GM12878 (cell line): ENCODE results near the gene SLC45A2. TPM values are rescaled to one million over a fixed set of nuclear protein-coding genes. Genes with fewer than 3 reads are reported as not detected.

Experiments used
- ATAC-seq: fragments of 200-7000 bp; cut with Tn5 transposase; 3 replicates; pipeline ENCODE4 v1.9.1; 2020; ENCODE audit warnings: mild to moderate bottlenecking, moderate library complexity
- BruUV-seq: library from RNA; stranded (reverse); fragments of 400-500 nt; replicated peaks from 2 replicates; lab custom pipeline; 2021; lab: Mats Ljungman, UMichigan
- CTCF ChIA-PET: fragments of 300-600 bp; sonication (Branson Sonifier 250); formaldehyde crosslinking; extraction: SDS; loops from one replicate; lab custom pipeline; 2021; ENCODE audit warnings: inconsistent platforms; lab: Yijun Ruan, JAX
- POLR2A ChIA-PET: fragments of 350-600 bp; formaldehyde crosslinking; extraction: SDS; loops from one replicate; lab custom pipeline; 2021; ENCODE audit warnings: inconsistent platforms; lab: Charles Lee
- RAD21 ChIA-PET: fragments of 300-600 bp; sonication (Branson Sonifier 250); formaldehyde crosslinking; loops from one replicate; lab custom pipeline; 2023; ENCODE audit warnings: antibody characterized with exemption; ENCODE audit not compliant: unreplicated experiment; lab: Charles Lee
- SMC1A ChIA-PET: fragments of 300-600 bp; sonication (Branson Sonifier 250); formaldehyde crosslinking; loops from one replicate; lab custom pipeline; 2023; ENCODE audit not compliant: unreplicated experiment, uncharacterized antibody; lab: Charles Lee
- DNase-seq: peaks from one replicate; pipeline ENCODE4 v3.0.0-alpha.2; 2011; ENCODE audit warnings: low read depth, low spot score
- FAIRE-seq: peaks from 3 replicates; lab custom pipeline; 2011; peaks lifted over from hg19 to GRCh38; lab: Jason Lieb, UNC
- H2AFZ ChIP-seq: 2 replicates; pipeline ENCODE4 v1.6.0; 2011; ENCODE audit warnings: low read depth, low read length, control low read depth; ENCODE audit not compliant: control insufficient read depth
- H3K27ac ChIP-seq: 2 replicates; pipeline ENCODE4 v1.5.1; 2011; ENCODE audit warnings: control low read depth; ENCODE audit not compliant: control insufficient read depth, insufficient read depth
- H3K27me3 ChIP-seq, 2 experiments: replicated peaks in 1 of 2; 2 replicates each; pipeline versions ENCODE4 v1.6.0 to v1.6.1; 2011; ENCODE audit warnings: low read length in 1 of 2; ENCODE audit not compliant: control insufficient read depth in 2 of 2, insufficient read depth in 2 of 2
- H3K36me3 ChIP-seq, 2 experiments: 2 replicates each; pipeline ENCODE4 v1.5.1; 2011; ENCODE audit warnings: low read length in 1 of 2; ENCODE audit not compliant: control insufficient read depth in 2 of 2, insufficient read depth in 2 of 2
- H3K4me1 ChIP-seq: 2 replicates; pipeline ENCODE4 v1.6.1; 2011; ENCODE audit warnings: mild to moderate bottlenecking, low read length, moderate library complexity, mixed read lengths; ENCODE audit not compliant: control insufficient read depth, insufficient read depth
- H3K4me2 ChIP-seq: 2 replicates; pipeline ENCODE4 v1.6.0; 2011; ENCODE audit warnings: control low read depth; ENCODE audit not compliant: control insufficient read depth, insufficient read depth
- H3K4me3 ChIP-seq: fragments of 200-600 bp; sonication (generic); 2 replicates; pipeline ENCODE4 v1.5.1; 2016
- H3K79me2 ChIP-seq: 2 replicates; pipeline ENCODE4 v1.6.0; 2011; ENCODE audit warnings: low read length; ENCODE audit not compliant: control insufficient read depth, insufficient read depth
- H3K9ac ChIP-seq: 2 replicates; pipeline ENCODE4 v1.8.0; 2011; ENCODE audit warnings: low read length, control low read depth, mixed read lengths; ENCODE audit not compliant: control insufficient read depth, insufficient read depth
- H3K9me3 ChIP-seq: replicated peaks from 3 replicates; pipeline ENCODE4 v1.5.1; 2011; ENCODE audit warnings: mild to moderate bottlenecking, low read length; ENCODE audit not compliant: control insufficient read depth, insufficient read depth
- H4K20me1 ChIP-seq: 2 replicates; pipeline ENCODE4 v1.6.0; 2011; ENCODE audit not compliant: control insufficient read depth, insufficient read depth
- DPF2 ChIP-seq: fragments of 450-650 bp; IDR thresholded peaks from 2 replicates; pipeline ENCODE4 v1.6.1; 2017; ENCODE audit warnings: mild to moderate bottlenecking
- JUNB ChIP-seq: IDR thresholded peaks from 2 replicates; pipeline ENCODE4 v1.6.1; 2016; ENCODE audit warnings: antibody characterized with exemption, mild to moderate bottlenecking
- LARP7 ChIP-seq: fragments of 450-650 bp; IDR thresholded peaks from 2 replicates; pipeline ENCODE4 v1.6.1; 2017; ENCODE audit warnings: mild to moderate bottlenecking
- MEF2B ChIP-seq: fragments of 450-650 bp; IDR thresholded peaks from 2 replicates; pipeline ENCODE4 v1.6.1; 2018; ENCODE audit warnings: mild to moderate bottlenecking, moderate library complexity; ENCODE audit not compliant: partially characterized antibody, poor library complexity, severe bottlenecking
- MXI1 ChIP-seq: fragments of 150-350 bp; IDR thresholded peaks from 2 replicates; pipeline ENCODE4 v1.6.1; 2011; ENCODE audit warnings: low read depth, mild to moderate bottlenecking, inconsistent platforms, low read length, improper control_type of control experiment
- RAD51 ChIP-seq: fragments of 450-650 bp; IDR thresholded peaks from 2 replicates; pipeline ENCODE4 v1.6.1; 2016; ENCODE audit warnings: moderate library complexity, mild to moderate bottlenecking, inconsistent platforms
- STAT1 ChIP-seq: fragments of 450-650 bp; conservative IDR thresholded peaks from 2 replicates; pipeline ENCODE4 v1.6.1; 2014; ENCODE audit warnings: antibody characterized with exemption, mild to moderate bottlenecking
- ZBED1 ChIP-seq: IDR thresholded peaks from 2 replicates; pipeline ENCODE4 v1.6.1; 2016; ENCODE audit warnings: borderline replicate concordance
- WGBS: methylation state at CpG from one replicate; pipeline ENCODE4 v1.1.6; 2016; ENCODE audit warnings: low lambda C conversion rate; ENCODE audit not compliant: insufficient replicate concordance, insufficient coverage; ENCODE audit errors: missing lambda C conversion rate; 5-methylcytosine and 5-hydroxymethylcytosine counted together
- in situ Hi-C: fragments of 300-500 bp; cut with MboI; formaldehyde crosslinking; loops from 9 replicates; pipeline ENCODE4 v1.14.3; 2018; ENCODE audit warnings: mixed read lengths
- intact Hi-C: fragments of 100-400 bp; cut with micrococcal nuclease; formaldehyde crosslinking; loops from one replicate; pipeline ENCODE4 v1.14.2; 2022; ENCODE audit not compliant: unreplicated experiment
- polyA plus RNA-seq, 11 experiments: library from polyadenylated mRNA; depleted of rRNA in 4 of 11; unstranded in 6 of 11; stranded (reverse) in 5 of 11; fragments of >200 nt; fragmentation: Nextera tagmentation in 4 of 11; fragmentation: Illumina TruSeq in 1 of 11; extraction: Ambion mirVana in 4 of 11; extraction: Trizol in 1 of 11; gene quantifications; 1 replicate in 1 of 11; 2 replicates in 10 of 11; pipeline versions ENCODE4 v1.2.1 to v1.2.3, GENCODE V29; 2011 to 2016; ENCODE audit warnings: inconsistent platforms in 2 of 11, missing spikeins in 2 of 11, low read depth in 1 of 11
- total RNA-seq, 4 experiments: library from RNA; depleted of rRNA in 3 of 4; stranded (reverse); fragments of >200 nt in 3 of 4; fragmentation: Illumina TruSeq in 1 of 4; extraction: Trizol in 1 of 4; gene quantifications; 2 replicates each; pipeline versions ENCODE4 v1.2.1 to v1.2.3, GENCODE V29; 2013 to 2021
- TF ChIP-seq, protein P1 (sequence below): fragments of 450-650 bp; formaldehyde crosslinking; IDR thresholded peaks from 2 replicates; pipeline ENCODE4 v1.4.0; 2020; ENCODE audit warnings: mild to moderate bottlenecking, moderate library complexity

SLC45A2 gene
- total and polyA plus RNA-seq, 10 of the 15 experiments (the other 5 are each of a cell fraction or from before 2014, with no cell fraction given): 0.06 to 0.07 TPM; not detected in 8

DNA sequence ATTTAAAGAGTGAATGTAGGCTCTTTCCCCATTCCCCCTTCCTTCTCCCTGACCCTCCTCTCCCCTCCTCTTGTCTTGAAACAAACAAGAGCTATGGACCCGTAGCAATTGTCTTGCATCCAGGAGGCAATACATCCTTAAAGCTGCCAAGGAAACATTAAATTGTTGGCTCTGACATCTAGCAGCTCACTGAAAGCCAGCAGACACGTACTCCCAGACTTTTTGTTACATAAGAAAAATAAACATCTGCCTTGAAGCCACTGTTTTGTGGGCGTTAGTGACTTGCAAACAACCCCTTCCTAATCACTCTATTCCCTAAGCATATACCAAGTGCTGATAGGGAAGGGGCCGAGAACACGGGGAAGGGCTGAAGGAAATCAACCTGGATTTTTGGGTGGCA is 8.6 kb downstream of the SLC45A2 start:
- no peak overlapping the region for H2AFZ ChIP-seq
- no peaks in the 10 kb centered on the region for H3K9me3 ChIP-seq
- DNase-seq (no peak), FAIRE-seq (no peak), ATAC-seq (no peak)
- H3K4me2 ChIP-seq: no peak overlapping the region
- no peak for TF ChIP-seq JUNB
- no peak for TF ChIP-seq MEF2B
- TF ChIP-seq, protein P1, sequence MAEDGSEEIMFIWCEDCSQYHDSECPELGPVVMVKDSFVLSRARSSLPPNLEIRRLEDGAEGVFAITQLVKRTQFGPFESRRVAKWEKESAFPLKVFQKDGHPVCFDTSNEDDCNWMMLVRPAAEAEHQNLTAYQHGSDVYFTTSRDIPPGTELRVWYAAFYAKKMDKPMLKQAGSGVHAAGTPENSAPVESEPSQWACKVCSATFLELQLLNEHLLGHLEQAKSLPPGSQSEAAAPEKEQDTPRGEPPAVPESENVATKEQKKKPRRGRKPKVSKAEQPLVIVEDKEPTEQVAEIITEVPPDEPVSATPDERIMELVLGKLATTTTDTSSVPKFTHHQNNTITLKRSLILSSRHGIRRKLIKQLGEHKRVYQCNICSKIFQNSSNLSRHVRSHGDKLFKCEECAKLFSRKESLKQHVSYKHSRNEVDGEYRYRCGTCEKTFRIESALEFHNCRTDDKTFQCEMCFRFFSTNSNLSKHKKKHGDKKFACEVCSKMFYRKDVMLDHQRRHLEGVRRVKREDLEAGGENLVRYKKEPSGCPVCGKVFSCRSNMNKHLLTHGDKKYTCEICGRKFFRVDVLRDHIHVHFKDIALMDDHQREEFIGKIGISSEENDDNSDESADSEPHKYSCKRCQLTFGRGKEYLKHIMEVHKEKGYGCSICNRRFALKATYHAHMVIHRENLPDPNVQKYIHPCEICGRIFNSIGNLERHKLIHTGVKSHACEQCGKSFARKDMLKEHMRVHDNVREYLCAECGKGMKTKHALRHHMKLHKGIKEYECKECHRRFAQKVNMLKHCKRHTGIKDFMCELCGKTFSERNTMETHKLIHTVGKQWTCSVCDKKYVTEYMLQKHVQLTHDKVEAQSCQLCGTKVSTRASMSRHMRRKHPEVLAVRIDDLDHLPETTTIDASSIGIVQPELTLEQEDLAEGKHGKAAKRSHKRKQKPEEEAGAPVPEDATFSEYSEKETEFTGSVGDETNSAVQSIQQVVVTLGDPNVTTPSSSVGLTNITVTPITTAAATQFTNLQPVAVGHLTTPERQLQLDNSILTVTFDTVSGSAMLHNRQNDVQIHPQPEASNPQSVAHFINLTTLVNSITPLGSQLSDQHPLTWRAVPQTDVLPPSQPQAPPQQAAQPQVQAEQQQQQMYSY (CRISPR knock-in tag): no peak
- TF ChIP-seq STAT1: no peak
- TF ChIP-seq LARP7: no peak
- no peak for TF ChIP-seq RAD51
- no peak for TF ChIP-seq DPF2
- no peak for TF ChIP-seq ZBED1
- no peak for TF ChIP-seq MXI1
- no peak overlapping the region for H3K4me3 ChIP-seq
- CTCF ChIA-PET: interaction anchor here (0.6 to 1.9 kb wide), 6 partner anchors 9 to 832 kb away, joined by 3 to 6 read pairs (median 3); no protein-coding TSS in a partner anchor
- 74% methylated on average over 5 of the region's 5 CpGs for WGBS
- no peaks in the 10 kb centered on the region for H3K27me3 ChIP-seq
- no peaks in the 10 kb centered on the region for H3K36me3 ChIP-seq
- SMC1A ChIA-PET: interaction anchor here (0.7 kb wide), 1 partner anchor 13 kb away, joined by 3 read pairs; no protein-coding TSS in a partner anchor
- no TSS peak for BruUV-seq
- peaks cover 17% of the 10 kb centered on the region for H3K4me1 ChIP-seq
- intact Hi-C loops: loop anchor here (10.0 kb wide), 1 partner anchor 811 kb away; no protein-coding TSS in a partner anchor
- RAD21 ChIA-PET: no interaction called here
- H4K20me1 ChIP-seq: no peaks in the 10 kb centered on the region
- POLR2A ChIA-PET: no interaction called here
- no peaks in the 10 kb centered on the region for H3K79me2 ChIP-seq
- H3K9ac ChIP-seq: no peak overlapping the region
- H3K27ac ChIP-seq: no peak overlapping the region
- in situ Hi-C loops: no loop called here
